Thyroid gland (tissue), 4 donors: ENCODE measurements around the gene GPRIN3. TPM values are rescaled to one million over a fixed set of nuclear protein-coding genes. Genes with fewer than 3 reads are reported as not detected.

Experiments used
- DNase-seq, 2 donors: peaks; one replicate each; pipeline ENCODE4 v3.0.0-alpha.2; 2019
- H3K27ac ChIP-seq, 3 donors: fragments of 200-600 bp; sonication (generic); 1 replicate in 2 of 3; 2 replicates in 1 of 3; pipeline ENCODE4 v1.5.1; 2016 to 2019; ENCODE audit warnings: mild to moderate bottlenecking in 1 of 3, moderate library complexity in 1 of 3
- H3K27me3 ChIP-seq: fragments of 200-600 bp; sonication (generic); one replicate; pipeline ENCODE4 v1.5.1; 2019
- H3K36me3 ChIP-seq, 2 donors: fragments of 200-600 bp; sonication (generic); one replicate each; pipeline ENCODE4 v1.5.1; 2016 to 2019
- H3K4me1 ChIP-seq, 2 donors: fragments of 200-600 bp; sonication (generic); one replicate each; pipeline ENCODE4 v1.5.1; 2017 to 2019
- H3K4me3 ChIP-seq, 3 donors: fragments of 200-600 bp; sonication (generic); replicated peaks in 1 of 3; 1 replicate in 2 of 3; 2 replicates in 1 of 3; pipeline ENCODE4 v1.5.1; 2016; ENCODE audit warnings: mild to moderate bottlenecking in 1 of 3
- H3K9me3 ChIP-seq: fragments of 200-600 bp; sonication (generic); one replicate; pipeline ENCODE4 v1.5.1; 2017
- CTCF ChIP-seq, 6 experiments: fragments of 200-600 bp in 3 of 6; fragments of 450-650 bp in 3 of 6; sonication (generic) in 3 of 6; IDR thresholded peaks; one replicate each; pipeline ENCODE4 v1.5.1; 2016 to 2019; ENCODE audit warnings: antibody characterized with exemption in 6 of 6, mild to moderate bottlenecking in 2 of 6, inconsistent platforms in 1 of 6, moderate library complexity in 1 of 6
- POLR2A ChIP-seq, 2 donors: fragments of 450-650 bp; IDR thresholded peaks; one replicate each; pipeline ENCODE4 v1.6.1; 2017; ENCODE audit warnings: antibody characterized with exemption in 2 of 2, mild to moderate bottlenecking in 2 of 2, moderate library complexity in 1 of 2
- WGBS, 2 donors: methylation state at CpG; one replicate each; pipeline ENCODE4 v1.1.5; 2017; 5-methylcytosine and 5-hydroxymethylcytosine counted together
- intact Hi-C: fragments of 100-400 bp; cut with DNase I; formaldehyde crosslinking; loops from one replicate; pipeline ENCODE4 v1.15.1; 2023
- total RNA-seq, 4 donors: library from RNA; depleted of rRNA; stranded (reverse); fragments of >200 nt; gene quantifications; one replicate each; pipeline ENCODE4 v1.2.3, GENCODE V29; 2016

GPRIN3 gene
- total RNA-seq, 4 donors from 2014 or later = 1.2 to 7.5 (median 4.0) TPM

GRCh38 chr4:89303177-89303576 lies 4.4 kb downstream of the GPRIN3 start:
- H3K4me1 ChIP-seq = peaks cover 3 to 7% of the 10 kb centered on the region in 2 donors
- intact Hi-C loops = no loop called here
- no peak overlapping the region for H3K4me3 ChIP-seq
- H3K27ac ChIP-seq = no peak overlapping the region
- DNase-seq = no peak
- 87 to 89% methylated on average over 7 of the region's 7 CpGs for WGBS, 2 donors
- H3K36me3 ChIP-seq = no peaks in the 10 kb centered on the region
- no peaks in the 10 kb centered on the region for H3K27me3 ChIP-seq
- TF ChIP-seq POLR2A (IDR thresholded peaks at IDR 0.05) (no peak), CTCF (IDR thresholded peaks at IDR 0.05) (no peak)
- no peaks in the 10 kb centered on the region for H3K9me3 ChIP-seq

- no peaks in the 10 kb centered on the region for H3K27me3 ChIP-seq
- WGBS, 2 donors = 78 to 85% methylated on average over 3 of the region's 3 CpGs
- TF ChIP-seq POLR2A (IDR thresholded peaks at IDR 0.05) (no peak), CTCF (IDR thresholded peaks at IDR 0.05) (no peak)
- no peak overlapping the region for H3K4me3 ChIP-seq
- no peaks in the 10 kb centered on the region for H3K9me3 ChIP-seq
- no peaks in the 10 kb centered on the region for H3K4me1 ChIP-seq
- H3K27ac ChIP-seq = no peak overlapping the region
- no peak for DNase-seq
- intact Hi-C loops = no loop called here
- no peaks in the 10 kb centered on the region for H3K36me3 ChIP-seq
These were observed 5.7 kb downstream of the GPRIN3 start for GRCh38 chr4:89301902-89302301.

GRCh38 chr4:89301003-89301402 lies 6.6 kb downstream of the GPRIN3 start:
- 90 to 94% methylated on average over 1 of the region's 1 CpG for WGBS, 2 donors
- DNase-seq = no peak
- Histone ChIP-seq H3K4me1 (no peaks in the 10 kb centered on the region), H3K27me3 (no peaks in the 10 kb centered on the region), H3K36me3 (no peaks in the 10 kb centered on the region), H3K9me3 (no peaks in the 10 kb centered on the region), H3K27ac (no peak overlapping the region), H3K4me3 (no peak overlapping the region)
- intact Hi-C loops = no loop called here
- TF ChIP-seq POLR2A (IDR thresholded peaks at IDR 0.05) (no peak), CTCF (IDR thresholded peaks at IDR 0.05) (no peak)

- Histone ChIP-seq H3K27me3 (no peaks in the 10 kb centered on the region), H3K27ac (no peak overlapping the region), H3K9me3 (no peaks in the 10 kb centered on the region), H3K36me3 (no peaks in the 10 kb centered on the region), H3K4me1 (no peaks in the 10 kb centered on the region), H3K4me3 (no peak overlapping the region)
- 81 to 98% methylated on average over 1 of the region's 1 CpG for WGBS, 2 donors
- intact Hi-C loops = no loop called here
- no peak for DNase-seq
- no peak for TF ChIP-seq CTCF (IDR thresholded peaks at IDR 0.05)
These were observed 7.1 kb downstream of the GPRIN3 start for GRCh38 chr4:89300499-89300898.

GRCh38 chr4:89300060-89300459 lies 7.5 kb downstream of the GPRIN3 start:
- no peak for DNase-seq
- H3K27ac ChIP-seq = no peak overlapping the region
- 52 to 100% methylated on average over 2 of the region's 2 CpGs for WGBS, 2 donors

More at GRCh38 chr4:89300060-89300459, 7.5 kb downstream of the GPRIN3 start:
- no peaks in the 10 kb centered on the region for H3K4me1 ChIP-seq
- TF ChIP-seq CTCF (IDR thresholded peaks at IDR 0.05) (no peak), POLR2A (IDR thresholded peaks at IDR 0.05) (no peak)
- intact Hi-C loops = no loop called here
- H3K9me3 ChIP-seq = no peaks in the 10 kb centered on the region
- H3K36me3 ChIP-seq = no peaks in the 10 kb centered on the region
- no peak overlapping the region for H3K4me3 ChIP-seq
- H3K27me3 ChIP-seq = no peaks in the 10 kb centered on the region
